Activated CD8-positive, alpha-beta memory T cell treated with anti-CD3 and anti-CD28 coated beads for 1 hour (primary cell): Measurements from ENCODE around the gene ARHGEF26.

Experiments
- DNase-seq, 2 donors: peaks; one replicate each; pipeline ENCODE4 v3.0.0-alpha.2; 2020; ENCODE audit warnings: low read depth in 1 of 2; ENCODE audit errors: extremely low read depth in 1 of 2

The ARHGEF26 gene

GRCh38 chr3:154195620-154196356 is 74.6 kb downstream of the ARHGEF26 start:
- no peak for DNase-seq

GRCh38 chr3:154197751-154198150 is 76.6 kb downstream of the ARHGEF26 start:
- no peak for DNase-seq

DNA sequence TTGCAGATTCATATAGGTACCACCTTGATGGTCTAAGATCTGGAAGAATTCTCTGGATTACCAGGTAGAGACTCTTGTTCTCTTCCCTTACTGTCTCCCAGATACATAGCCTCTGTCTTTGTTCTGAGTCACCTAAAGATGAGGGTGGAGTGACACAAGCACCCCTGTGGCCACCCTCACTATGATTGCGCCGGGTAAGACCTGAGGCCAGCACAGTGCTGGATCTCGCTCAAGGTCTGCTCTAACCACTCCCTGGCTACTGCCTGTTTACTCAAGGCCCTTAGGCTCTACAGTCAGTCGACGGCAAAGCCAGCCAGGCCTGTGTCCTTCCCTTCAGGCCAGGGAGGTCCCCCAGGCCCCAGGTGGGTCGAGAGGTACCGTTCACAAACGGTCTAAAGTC is 88.3 kb downstream of the ARHGEF26 start:
- no peak for DNase-seq

DNA sequence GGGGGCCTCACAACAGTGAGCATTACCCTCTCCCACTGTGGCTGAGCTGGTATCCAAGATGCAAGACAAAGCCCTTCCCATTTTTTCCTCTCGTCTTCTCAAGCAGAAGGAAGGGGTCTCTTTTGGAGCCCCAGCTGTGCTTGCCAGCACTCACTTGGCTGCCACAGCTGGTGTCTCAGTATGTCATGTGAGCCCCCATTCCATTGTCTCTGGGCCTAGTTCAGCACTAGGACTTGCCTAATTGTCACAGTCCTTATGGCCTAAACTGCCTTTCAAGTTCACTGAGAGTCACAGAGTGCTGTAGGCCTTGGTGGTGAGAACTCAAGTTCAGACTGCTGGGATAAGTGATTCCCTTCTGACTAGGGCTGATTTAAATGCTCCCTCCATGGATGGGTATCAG is 89.8 kb downstream of the ARHGEF26 start:
- DNase-seq, result no peak

GRCh38 chr3:154214306-154214705 is 93.1 kb downstream of the ARHGEF26 start:
- no peak for DNase-seq

GRCh38 chr3:154217671-154218070 is 96.5 kb downstream of the ARHGEF26 start:
- DNase-seq, result no peak

- no peak for DNase-seq
Measured at GRCh38 chr3:154218728-154219127, 97.5 kb downstream of the ARHGEF26 start.

- DNase-seq, result no peak
Measured at GRCh38 chr3:154220462-154220861, 99.3 kb downstream of the ARHGEF26 start.

GRCh38 chr3:154223519-154223918 is 102.3 kb downstream of the ARHGEF26 start:
- DNase-seq, result no peak

DNA sequence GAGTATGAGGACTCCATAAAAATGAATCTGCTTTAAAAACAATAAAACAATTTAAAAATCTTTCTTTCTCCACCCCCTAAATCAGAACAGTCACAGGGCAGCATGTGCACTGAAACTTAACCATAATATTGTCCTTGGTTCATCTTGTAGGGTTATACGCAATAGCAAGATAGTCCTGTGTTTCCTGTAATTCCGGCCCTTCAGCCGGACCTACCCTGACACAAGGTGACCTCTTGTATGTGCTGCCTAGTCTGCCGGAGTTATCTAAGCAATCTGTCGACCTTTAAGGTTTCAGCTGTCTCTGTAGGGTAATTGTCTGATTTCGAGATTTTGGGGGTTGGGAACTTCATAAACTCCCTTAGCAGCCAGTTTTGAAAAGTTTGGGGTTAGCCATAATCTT is 103.2 kb downstream of the ARHGEF26 start:
- no peak for DNase-seq

GRCh38 chr3:154224866-154225265 is 103.7 kb downstream of the ARHGEF26 start:
- DNase-seq, result no peak

GRCh38 chr3:154225536-154225935 is 104.3 kb downstream of the ARHGEF26 start:
- no peak for DNase-seq

- no peak for DNase-seq
Measured at GRCh38 chr3:154227531-154227930, 106.3 kb downstream of the ARHGEF26 start.

DNA sequence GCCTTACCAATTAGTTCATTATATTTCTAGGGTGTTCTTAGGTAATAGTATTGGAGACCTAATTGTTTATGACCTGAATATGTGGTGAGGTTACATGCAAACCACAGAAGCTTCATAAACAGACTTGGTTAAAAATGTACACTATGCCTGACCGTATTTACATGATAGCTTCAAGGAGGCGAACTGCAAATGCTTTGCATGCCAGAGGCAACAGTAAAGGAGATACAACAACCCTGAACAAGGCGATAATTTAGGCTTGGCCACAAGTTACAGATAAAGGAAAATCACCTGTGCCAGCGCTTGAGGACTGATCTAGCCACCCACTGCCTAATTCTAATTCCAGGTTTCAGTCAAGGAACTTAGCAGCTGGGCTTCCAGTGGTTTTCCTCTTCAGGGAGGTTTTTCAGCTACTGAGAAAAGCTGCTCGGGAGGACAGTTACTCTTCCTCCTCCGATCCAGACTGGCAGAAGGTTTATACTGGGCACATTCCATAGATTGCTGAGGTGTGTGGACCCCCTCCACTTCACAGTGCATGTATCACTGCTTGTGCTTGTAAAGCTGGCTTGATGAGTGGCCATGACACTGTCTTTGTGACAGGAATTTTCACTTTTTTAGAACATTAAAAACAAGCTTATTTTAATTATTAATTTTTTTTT is 107.5 kb downstream of the ARHGEF26 start:
- no peak for DNase-seq

DNA sequence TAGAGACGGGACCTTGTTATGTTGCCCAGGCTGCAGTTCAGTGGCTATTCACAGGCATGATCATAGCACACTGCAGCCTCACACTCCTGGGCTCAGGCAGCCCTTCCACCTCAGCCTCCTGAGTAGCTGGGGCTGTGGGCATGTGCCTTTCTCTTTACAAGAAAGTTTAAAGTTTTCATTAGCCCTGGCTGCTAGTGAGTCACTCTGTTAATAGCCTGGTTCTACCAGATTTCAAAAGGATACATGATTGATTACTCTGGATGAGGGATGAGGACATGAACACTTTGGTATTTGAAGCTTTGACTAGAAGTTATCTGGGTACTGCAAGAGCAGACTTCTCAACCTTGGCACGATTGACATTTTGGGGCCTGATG is 108.0 kb downstream of the ARHGEF26 start:
- no peak for DNase-seq

DNA sequence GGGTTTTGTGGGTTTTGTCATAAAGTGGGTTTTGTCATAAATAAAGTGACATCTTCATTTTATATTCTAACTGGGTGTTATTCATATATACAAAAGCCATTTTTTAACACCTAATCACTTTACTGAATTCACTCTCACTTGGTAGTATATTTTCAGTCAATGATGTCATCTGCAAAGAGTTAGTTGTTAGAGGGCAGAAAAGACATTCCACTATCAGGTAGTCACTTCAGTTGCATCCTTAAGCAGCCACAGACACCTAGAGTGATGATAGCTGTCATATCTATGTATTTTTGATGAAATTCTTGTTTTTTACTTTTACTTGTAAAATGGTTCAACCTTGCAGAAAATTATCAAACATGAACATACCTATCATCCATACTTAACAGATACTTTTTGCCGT is 114.1 kb downstream of the ARHGEF26 start:
- no peak for DNase-seq

- no peak for DNase-seq
Measured at GRCh38 chr3:154236331-154236730, 115.1 kb downstream of the ARHGEF26 start.

GRCh38 chr3:154240235-154240634 is 119.0 kb downstream of the ARHGEF26 start:
- no peak for DNase-seq

GRCh38 chr3:154241496-154241895 is 120.3 kb downstream of the ARHGEF26 start:
- no peak for DNase-seq

DNA sequence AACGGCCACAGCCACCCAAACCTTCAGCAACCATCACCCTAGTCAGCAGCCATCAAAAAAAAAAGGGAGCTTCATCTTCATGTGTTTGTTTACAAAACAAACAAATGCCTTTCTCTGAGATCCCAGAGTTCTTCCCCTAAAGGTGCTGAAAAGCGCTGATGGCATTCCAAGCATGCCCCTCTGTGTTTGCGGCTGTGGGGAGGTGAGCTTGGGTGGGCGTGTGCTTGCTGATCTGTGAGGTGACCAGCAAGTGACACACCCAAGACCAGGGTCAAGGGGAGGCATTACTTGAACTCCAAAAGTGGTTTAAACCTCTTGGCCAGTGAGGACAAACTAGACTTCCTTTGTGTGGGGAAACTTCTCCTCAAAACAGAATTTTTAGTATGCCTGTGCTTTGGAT is 121.6 kb downstream of the ARHGEF26 start:
- no peak for DNase-seq

- no peak for DNase-seq
Measured at GRCh38 chr3:154243353-154243752, 122.2 kb downstream of the ARHGEF26 start.

DNA sequence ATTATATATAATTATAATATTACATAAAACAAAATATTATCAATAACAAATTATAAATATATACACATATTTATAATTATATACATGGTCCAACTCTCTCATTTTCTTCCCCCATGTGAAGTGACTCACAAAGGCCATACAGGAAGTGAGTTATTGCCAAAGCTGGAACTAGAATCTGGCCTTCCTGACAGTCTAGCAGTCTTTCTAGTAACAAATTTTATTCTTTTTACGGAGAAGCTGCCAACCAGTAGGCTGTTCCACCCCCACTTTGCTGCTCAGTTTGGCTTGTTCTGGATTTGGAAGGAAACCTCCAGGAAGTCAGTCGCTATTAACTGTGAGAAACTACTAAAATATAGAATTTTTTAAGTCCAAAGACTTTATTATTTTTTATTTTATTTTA is 123.5 kb downstream of the ARHGEF26 start:
- no peak for DNase-seq
